Thyroid gland (tissue), 4 donors: ENCODE data around the gene IGSF6.

Source experiments
- CTCF ChIP-seq, 6 experiments: fragments of 200-600 bp in 3 of 6; fragments of 450-650 bp in 3 of 6; sonication (generic) in 3 of 6; IDR thresholded peaks; one replicate each; pipeline ENCODE4 v1.5.1; 2016 to 2019; ENCODE audit warnings: antibody characterized with exemption in 6 of 6, mild to moderate bottlenecking in 2 of 6, inconsistent platforms in 1 of 6, moderate library complexity in 1 of 6
- POLR2A ChIP-seq, 2 donors: fragments of 450-650 bp; IDR thresholded peaks; one replicate each; pipeline ENCODE4 v1.6.1; 2017; ENCODE audit warnings: antibody characterized with exemption in 2 of 2, mild to moderate bottlenecking in 2 of 2, moderate library complexity in 1 of 2

- TF ChIP-seq CTCF (IDR thresholded peaks at IDR 0.05) (no peak), POLR2A (IDR thresholded peaks at IDR 0.05) (no peak)
Observed at GRCh38 chr16:21613361-21613760, 39.0 kb downstream of the IGSF6 start.
